HG03108 (cell line): ENCODE data around the gene ZNF592.

Experiments
- ATAC-seq: cut with Tn5 transposase; IDR thresholded peaks from one replicate; pipeline ENCODE4 v1.9.1; 2021; ENCODE audit warnings: moderate library complexity; ENCODE audit not compliant: unreplicated experiment

ZNF592 gene

DNA sequence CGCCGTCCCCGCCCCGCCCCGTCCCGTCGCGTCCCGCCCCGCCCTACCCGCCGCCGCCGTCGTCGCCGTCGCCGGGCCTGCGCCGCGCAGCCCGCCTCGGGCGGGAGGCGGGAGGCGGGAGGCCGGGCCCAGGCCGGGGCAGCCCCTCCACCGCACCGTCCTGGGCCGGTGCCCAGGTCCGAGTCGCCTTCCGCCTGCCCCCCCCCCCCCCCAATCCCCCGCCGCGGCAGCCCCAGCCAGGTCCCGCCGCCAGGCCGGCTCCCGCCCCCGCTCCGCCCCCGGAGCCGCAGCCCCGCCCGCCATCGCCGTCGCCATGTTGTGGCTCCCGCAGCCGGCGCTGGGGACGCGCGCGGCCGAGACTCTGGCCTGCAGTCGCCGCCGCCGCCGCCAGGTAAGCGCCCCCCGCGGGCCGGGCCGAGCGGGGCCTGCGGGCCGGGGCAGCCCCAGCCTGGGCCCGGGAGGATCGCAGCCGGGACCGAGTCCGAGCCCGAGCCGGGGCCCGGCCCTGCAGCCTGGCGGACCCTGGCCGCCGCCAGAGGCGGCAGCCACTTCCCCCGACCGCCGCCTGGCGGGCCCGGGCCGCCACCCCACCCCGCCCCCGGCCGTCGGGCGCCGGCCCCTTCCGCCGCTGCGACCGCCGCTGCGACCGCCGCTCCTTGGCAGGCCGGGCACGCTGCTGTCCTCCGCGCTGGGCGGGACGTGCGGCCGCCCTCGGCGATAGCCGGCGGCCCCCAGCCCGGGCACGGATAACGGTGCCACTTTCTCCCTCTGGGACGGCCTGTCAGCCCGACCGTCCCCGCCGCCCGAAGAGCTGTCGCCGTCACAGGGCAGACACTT is at the start of gene ZNF592:
TSS of gene ZNF592 (plus strand) at position 319 of the 837 bp plus-strand sequence. CDS start 34,084 bp downstream, outside the sequence.
- ATAC-seq, result peak; percentile 55

GRCh38 chr15:84699538-84700191 is 48.7 kb upstream of the ZNF592 start:
- no peak for ATAC-seq

DNA sequence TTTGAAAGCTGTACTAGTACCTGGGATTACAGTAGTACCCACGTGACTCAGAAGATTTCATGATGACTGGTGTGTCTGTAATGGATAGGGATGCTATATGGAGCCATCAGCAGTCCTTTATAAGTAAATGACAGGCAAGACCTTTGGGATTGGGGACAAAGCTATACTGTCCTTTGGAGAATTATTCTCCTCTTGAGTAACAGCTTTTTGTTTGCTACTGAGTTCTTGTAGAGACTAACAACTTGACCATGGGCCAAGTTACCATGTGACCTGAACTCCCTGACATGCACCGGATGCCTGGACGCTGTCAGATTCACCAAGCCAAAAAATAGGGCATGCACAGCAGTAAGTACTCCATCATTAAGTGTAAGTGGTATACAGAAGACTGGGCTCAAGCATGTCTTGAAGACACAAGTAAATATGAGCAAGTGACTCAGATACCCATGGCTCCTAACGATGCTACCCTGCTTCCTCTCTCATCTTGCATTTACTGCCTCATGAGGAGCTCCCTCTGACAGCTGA is 45.4 kb upstream of the ZNF592 start:
- ATAC-seq, result no peak

DNA sequence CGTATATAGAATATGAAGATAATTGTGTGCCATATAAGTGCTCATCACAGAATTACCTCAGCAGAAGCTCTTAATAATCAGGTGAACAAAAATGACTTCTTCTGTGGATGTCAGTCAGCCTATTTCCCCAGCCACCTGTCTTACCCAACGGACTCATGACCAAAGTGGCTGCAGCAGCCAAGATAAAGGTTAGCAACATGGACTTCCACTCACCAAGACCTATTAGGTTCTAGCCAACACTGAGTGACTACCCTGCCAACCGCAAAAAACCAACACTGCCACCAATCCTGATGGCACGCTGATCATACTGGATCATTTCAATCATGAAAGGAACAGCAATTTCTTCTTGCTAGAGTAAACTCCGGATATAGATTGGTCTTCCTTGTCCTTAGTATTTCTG is 44.6 kb upstream of the ZNF592 start:
- ATAC-seq, result no peak

- ATAC-seq, result no peak
Observed at GRCh38 chr15:84714372-84714771, 34.0 kb upstream of the ZNF592 start.

GRCh38 chr15:84714821-84715220 is 33.6 kb upstream of the ZNF592 start:
- no peak for ATAC-seq

DNA sequence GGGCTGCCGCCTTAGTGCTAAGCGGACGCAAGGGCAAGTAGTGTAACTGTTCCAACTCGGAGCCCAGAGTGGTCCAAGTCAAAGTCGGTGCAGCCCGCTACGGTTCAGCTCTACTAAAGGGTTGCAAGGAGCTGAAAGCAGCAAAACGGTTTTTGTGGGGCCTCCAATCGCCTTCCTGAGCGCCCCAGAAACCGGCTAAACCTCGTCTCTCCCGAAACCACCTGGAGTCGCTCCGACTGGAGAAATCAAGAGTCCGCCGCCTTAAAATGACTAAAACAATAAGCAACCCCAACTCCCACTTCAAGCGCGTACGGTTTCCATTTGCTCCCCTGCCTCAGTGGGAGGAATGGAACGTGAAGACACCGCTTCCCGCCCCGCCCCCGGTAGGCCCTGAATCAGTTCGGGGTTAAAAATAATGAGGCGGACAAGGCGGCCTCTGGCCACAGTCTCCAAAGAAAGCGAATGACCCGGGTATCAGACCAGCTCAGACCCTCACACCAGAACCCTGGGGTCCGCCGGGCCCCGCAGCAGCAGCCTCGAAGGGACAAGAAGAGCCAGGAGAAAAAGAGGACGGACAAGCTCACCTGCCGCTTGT is 32.9 kb upstream of the ZNF592 start:
- ATAC-seq, result no peak

DNA sequence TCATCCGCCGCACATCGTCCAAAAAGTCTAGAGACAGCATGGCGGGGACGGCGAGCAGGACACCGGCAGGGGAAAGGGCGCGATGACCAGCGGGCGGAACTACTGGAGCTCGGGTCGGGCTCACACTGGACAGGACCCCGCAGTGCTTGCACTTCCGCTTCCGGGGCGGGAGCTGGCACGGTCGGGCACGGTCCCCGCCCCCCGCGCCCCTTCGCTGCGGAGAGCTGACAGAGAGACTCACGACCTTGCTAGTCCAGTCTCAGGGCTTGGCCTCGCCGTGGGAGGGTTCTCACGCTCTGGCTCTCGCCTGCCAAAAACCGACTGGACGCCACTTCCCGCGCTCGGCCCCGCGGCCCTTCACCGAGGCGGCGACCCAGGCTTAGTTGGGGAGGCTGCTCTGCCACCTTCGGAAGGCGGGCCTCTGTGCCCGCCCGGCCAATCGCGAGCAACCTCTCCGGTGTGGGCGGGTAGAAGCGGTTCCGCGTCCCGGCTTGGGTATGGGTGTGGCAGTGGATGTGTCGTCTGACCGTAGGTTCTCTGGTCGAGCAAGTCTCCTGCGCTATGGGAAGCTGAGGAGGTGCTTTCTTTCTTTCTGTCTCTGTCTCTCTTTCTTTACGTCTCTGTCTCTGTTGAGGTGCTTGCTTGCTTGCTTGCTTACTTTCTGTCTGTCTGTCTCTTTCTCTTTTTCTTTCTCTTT is 32.2 kb upstream of the ZNF592 start, which contains the start of gene SEC11A:
TSS of gene SEC11A (minus strand) at position 104 of the 697 bp plus-strand sequence. CDS start at position 40, 64 bp downstream.
- ATAC-seq, result peak; percentile 91

GRCh38 chr15:84721371-84721770 is 27.0 kb upstream of the ZNF592 start:
- ATAC-seq, result no peak

- ATAC-seq, result no peak
Observed at GRCh38 chr15:84722628-84723027, 25.8 kb upstream of the ZNF592 start.

DNA sequence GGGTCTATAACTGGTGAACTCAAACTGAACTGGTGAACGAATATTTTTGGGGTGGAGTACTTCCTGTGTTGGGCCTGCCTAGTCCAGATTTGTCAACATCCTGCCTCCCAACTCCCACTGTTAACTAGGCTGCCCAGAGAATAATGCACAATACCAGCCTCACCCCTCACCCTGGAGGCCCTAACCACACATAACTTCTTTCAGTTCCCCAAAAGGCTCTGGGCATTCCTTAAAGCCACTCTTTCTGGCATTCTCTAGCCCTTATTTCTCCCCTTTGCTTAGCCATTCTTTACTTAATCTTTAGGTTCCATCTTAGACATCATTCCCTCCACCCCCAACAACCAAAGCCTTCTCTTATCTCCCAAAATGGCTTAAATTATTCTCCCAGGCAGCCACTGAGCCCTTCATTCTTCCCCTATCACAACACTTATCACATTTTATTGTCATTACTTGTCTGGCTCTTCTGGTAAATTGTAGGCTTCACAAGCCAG is 23.3 kb upstream of the ZNF592 start:
- ATAC-seq, result peak; percentile 85

GRCh38 chr15:84727429-84727828 is 21.0 kb upstream of the ZNF592 start:
- ATAC-seq, result no peak

- no peak for ATAC-seq
Observed at GRCh38 chr15:84731774-84732173, 16.6 kb upstream of the ZNF592 start.

DNA sequence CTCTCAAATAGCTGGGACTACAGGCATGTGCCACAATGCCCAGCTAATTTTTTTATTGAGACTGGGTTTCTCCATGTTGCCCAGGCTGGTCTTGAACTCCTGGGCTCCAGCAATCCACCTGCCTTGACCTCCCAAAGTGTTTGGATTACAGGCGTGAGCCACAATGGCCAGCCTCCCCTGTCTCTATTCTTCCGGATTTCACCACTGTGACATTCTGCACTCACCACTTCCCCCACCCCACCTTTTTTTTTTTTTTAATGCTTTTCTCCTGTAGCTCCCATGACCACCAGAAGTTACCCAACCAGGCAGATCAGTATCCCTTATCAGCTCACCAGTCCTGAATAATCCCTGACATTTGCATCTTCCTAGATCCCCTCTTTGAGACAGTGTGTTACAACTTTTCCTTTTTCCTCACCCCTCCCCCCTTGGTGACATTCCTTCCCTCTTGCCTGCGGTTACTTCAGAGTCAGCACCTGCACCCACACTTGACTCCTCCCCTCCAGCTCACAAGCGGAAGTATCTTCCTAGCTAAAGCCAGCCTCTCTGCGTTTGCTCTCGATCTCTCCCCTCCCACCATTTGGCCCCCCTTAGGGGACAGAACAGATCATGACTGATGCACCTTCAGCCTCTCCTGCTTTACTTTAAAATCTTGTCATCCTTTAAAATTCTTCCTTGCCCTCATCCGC is 13.5 kb upstream of the ZNF592 start:
- ATAC-seq, result peak; percentile 68

GRCh38 chr15:84735480-84736061 is 12.8 kb upstream of the ZNF592 start:
- peak; percentile 39 for ATAC-seq

DNA sequence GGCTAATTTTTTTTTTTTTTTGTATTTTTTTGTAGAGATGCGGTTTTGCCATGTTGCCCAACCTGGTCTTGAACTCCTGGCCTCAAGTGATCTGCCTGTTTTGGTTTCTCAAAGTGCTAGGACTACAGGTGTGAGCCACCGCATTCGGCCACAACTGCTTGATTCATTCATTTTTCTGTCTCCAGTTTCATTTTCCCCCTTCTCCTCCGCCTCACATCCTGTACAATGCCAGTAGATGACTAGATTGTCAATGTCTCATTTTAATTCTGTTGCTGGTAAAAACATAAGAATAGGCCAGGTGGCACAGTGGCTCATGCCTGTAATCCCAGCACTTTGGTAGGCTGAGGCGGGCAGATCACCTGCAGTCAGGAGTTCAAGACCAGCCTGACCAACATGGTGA is 12.0 kb upstream of the ZNF592 start:
- ATAC-seq, result peak; percentile 41

DNA sequence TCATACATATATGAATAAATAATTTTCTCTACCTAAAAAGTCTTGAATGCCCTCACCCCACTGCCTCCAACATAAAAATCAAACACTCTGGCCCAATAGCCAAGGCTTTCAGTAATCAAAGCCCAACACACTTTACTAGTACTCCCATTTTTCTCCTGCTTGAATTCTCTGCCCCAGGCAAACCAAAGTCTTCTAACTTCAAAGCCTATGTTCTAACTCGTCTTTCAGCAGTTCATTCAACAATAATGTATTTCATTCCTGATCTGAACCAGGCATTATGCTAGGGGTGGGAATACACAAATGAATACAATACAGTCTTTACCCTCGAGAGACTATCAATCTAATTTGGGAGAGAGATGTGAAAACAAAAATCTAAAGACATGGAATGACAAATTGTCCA is 11.4 kb upstream of the ZNF592 start:
- no peak for ATAC-seq

- ATAC-seq, result no peak
Observed at GRCh38 chr15:84740691-84741090, 7.7 kb upstream of the ZNF592 start.

DNA sequence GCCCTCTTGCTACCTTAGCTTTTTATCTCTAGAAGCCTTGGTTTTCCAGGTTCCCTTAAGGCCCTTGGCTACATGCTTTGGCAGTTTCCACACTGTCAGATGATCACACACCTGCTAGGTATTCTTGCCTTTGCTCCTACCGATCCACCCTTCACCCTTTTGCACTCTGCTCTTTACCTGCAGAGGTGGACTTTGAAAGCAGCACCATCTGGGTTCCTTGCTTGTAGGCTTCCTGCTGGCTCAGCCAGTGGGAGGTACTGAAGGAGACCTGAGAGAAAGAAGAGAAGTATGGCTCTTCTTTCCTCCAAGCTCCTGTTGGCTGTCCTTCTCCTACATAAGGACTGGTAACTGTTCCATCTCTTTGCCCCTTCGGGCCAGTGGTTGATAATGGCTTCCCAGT is 7.3 kb upstream of the ZNF592 start:
- no peak for ATAC-seq
